Activated T-helper 1 cell treated with Interleukin-2 at 50 U/mL for 16 hours (primary cell): Measurements from ENCODE around the gene DUOX2.
"Not testable (repeated sequence)": the region's sequence is repeated elsewhere in the genome, so short reads cannot be mapped to it uniquely, and the experiment has no call there.

Experiments used
- DNase-seq: peaks from one replicate; pipeline ENCODE4 v3.0.0-alpha.2; 2020; ENCODE audit warnings: low read depth

Gene DUOX2

DNA sequence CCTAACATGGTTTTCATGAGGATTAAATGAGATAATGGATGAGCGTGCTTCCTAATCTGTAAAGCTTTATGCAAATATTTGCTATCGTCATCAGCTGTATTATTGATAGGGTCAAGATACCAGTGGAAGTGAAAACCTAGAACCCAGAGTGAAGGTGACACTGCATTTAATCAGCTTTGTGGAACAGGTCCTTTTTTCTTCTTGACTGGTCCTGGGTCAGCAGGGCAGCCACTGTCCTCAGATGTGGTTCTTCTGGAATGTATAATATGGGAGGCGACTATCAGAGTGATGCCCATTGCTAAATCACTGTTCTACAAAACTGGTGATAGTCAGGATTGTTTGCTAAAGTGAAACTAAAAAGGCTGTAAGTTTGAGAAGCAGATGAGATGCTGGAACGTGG, 49.6 kb downstream of the DUOX2 start:
- no peak for DNase-seq

DNA sequence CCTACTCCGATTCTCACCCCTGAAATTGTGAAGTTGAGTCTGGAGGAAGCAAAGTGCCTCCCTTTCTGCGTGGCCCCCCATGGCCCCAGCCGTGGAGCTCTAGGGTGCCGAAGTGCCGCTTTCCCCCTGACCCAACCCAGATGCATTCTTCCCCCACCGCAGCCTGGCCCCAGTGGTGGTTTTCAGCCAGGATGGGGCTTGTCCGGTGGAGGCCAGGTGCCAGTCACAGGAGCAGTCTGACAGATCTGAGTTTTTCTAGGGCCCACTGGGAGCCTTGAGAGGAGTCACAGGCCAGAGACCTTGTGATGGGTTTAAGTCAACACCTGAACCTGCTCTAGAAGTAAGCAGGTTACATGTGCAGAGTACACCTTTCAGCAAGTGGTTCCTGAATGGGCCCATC, 51.7 kb downstream of the DUOX2 start:
- DNase-seq, result not testable (repeated sequence)

DNA sequence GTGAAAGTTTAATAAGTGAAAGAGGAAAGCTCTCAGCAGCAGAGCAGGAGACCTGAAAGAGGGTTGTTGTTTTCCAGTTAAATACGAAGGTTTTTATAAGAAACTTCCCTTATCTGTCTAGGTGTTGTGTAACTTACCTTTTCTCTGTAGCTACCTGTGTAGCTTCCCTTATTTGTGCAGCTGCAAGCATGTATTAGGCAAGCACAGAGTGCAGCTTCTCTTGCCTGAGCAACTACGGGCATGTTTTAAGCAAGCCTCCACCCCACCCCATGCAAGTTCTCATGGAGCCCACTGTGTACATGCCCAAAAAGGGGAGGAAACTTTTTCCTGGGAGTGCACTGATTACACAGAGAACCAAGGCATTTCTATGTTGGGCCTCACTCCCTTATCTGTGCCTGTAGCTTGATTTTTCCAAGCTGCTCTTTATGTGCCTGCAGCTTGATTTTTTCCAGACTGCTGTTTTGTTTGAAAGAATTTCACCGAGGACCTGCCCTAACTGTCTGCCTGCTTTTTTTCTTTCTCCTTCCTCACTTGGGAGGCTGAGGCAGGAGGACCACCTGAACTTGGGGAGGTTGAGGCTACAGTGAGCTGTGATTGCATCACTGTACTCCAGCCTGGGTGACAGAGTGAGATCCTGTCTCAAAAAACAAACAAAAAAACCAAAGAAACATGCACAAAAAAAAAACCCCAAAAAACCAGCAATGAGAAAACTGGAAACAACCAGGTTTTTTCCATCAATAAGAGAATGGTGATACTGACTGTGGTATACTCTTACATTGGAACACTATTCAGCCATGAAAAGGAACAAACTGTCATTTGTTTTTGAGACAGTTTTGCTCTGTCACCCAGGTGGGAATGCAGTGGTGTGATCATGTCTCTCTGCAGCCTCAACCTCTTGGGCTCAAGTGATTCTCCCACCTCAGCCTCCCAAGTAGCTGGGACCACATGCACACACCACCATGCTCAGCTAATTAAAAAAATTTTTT, 55.0 kb downstream of the DUOX2 start:
- not testable (repeated sequence) for DNase-seq

DNA sequence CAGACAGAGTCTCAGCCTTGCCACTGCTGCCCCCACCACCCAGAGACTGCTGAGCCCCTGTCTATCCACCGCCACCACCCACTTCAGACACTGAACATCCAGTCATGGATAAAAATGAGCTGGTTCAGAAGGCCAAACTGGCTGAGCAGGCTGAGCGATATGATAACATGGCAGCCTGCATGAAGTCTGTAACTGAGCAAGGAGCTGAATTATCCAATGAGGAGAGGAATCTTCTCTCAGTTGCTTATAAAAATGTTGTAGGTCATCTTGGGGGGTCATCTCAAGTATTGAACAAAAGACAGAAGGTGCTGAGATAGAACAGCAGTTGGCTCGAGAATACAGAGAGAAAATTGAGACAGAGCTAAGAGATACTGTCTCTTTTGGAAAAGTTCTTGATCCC, 61.3 kb downstream of the DUOX2 start:
- not testable (repeated sequence) for DNase-seq

DNA sequence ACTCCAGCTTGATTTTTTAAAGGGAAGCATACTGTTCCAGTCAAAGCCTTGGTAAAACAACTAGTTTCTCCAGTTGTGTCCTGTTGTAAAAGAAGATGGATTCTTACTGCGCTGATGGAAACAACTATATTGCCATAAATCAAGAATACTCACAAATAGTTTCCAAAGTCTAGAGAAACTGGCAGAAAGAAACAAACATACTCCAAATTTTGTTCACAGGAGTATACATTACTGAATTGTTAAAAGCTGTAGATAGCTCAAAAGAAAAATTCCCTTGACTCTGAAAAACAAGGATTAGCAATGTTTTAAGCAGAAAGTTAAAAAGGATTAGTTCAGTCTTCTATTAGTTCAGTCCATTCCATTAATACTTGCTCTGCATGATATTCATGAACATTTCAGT, 63.4 kb downstream of the DUOX2 start:
- DNase-seq, result no peak

DNA sequence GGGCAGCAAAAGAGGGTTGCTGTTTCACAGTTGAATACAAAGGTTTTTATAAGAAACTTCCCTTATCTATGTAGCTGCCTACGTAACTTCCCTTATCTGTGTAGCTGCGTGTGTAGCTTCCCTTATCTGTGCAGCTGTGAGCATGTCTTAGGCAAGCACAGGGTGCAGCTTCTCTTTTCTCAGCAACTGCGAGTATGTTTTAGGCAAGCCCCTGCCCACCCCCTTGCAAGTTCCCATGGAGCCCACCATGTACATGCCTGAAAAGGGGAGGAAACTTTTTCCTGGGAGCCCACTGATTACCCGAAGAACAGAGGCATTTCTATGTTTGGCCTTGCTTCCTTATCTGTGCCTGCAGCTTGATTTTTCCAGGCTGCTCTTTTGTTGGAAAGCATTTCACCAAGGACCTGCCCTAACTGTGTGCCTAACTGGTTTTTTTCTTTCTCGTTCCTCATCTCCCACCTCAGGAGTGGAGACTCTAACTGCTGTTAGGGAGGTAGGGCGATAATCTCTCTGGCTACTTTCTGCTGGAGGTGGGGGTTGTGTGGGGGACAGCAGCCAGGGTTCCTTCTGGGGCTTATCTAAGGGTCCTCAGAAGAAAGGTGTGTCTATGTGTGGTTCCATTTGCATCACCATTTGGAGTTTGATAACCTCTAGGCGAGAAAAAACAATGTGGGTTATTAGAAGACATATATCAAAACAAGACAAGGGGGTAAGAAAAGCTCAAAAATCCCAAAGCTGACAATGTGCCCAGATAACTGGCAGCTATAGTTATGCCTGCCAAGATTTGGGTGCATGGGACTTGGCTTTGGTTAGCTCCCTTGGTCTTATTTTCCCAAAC, 65.0 kb downstream of the DUOX2 start:
- no peak for DNase-seq

DNA sequence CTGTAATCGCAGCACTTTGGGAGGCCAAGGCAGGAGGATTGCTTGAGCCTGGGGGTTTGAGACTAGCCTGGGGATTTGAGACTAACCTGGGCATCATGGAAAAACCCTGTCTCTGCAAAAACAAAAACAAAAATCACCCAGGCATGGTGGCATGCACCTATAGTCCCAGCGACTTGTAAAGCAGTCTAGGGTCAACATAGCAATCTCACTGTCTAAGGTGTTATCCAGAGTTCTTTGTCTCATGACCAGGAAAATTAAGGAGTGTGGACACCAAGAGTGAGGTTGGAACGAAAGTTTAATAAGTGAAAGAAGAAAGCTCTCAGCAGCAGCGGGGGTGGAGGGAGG, 65.6 kb downstream of the DUOX2 start:
- DNase-seq, result not testable (repeated sequence)

DNA sequence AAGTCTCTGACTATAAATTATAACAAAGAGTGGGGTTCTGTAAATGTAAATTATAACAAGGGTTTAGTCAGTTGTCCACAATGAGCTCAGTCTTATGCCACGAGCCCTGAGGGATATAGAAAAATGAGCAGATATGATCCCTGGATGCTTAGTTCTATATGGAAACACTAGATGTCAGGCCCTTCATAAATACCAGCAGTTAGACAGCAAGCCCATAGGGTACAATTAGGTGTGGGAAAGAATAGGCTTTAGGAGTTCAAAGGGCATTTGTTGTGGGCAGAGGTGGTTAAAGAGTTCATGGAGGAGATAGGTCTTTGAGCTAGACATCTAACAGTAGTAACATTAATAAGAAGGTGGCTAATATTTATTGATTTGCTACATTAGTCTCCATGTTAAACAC, 69.7 kb downstream of the DUOX2 start:
- DNase-seq, result not testable (repeated sequence)

DNA sequence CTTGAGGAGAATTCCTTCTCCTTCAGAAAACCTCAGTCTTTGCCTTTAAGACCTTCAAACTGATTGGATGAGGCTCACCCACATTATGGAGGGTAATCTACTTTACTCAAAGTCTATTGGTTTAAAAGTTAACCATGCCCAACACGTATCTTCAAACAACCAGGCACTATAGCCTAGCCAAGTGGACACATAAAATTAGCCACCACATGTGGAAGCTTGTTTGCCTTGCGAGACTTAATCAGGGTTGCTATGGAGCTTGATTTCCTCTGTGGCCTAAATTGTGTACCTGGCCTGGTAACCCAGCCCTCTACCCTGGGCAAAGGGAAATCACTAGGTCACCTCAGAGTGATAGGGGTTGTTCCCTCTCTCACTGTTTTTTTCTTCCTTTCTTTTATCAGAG, 71.1 kb downstream of the DUOX2 start:
- not testable (repeated sequence) for DNase-seq
